Suprapubic skin (tissue), 3 donors: ENCODE results near the gene NFKB2.

Experiments
- CTCF ChIP-seq, 2 donors: fragments of 200-600 bp in 1 of 2; fragments of 450-650 bp in 1 of 2; sonication (generic) in 1 of 2; IDR thresholded peaks; one replicate each; pipeline ENCODE4 v1.5.1; 2016 to 2019; ENCODE audit warnings: antibody characterized with exemption in 2 of 2, mild to moderate bottlenecking in 1 of 2, moderate library complexity in 1 of 2
- EP300 ChIP-seq: sonication (generic); formaldehyde crosslinking; IDR thresholded peaks from one replicate; pipeline ENCODE4 v1.6.1; 2017; ENCODE audit warnings: antibody characterized with exemption
- POLR2A ChIP-seq, 2 donors: fragments of 450-650 bp; IDR thresholded peaks; one replicate each; pipeline ENCODE4 v1.6.1; 2017; ENCODE audit warnings: antibody characterized with exemption in 2 of 2, mild to moderate bottlenecking in 2 of 2, moderate library complexity in 2 of 2

DNA sequence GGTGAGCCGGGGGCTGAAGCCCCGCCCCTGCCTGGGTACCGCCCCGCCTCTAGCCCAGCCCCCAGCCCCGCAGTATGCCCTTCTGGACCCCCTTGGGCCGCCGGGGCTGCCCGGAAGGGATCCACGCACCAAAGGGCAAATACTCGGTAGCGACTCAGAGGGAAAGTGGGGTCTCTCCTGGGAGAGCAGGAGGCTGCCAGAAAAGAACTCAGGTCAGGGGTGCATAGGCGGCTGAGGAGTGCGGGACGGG is 25.9 kb downstream of the NFKB2 start:
- TF ChIP-seq POLR2A (IDR thresholded peaks at IDR 0.05) (no peak), CTCF (IDR thresholded peaks at IDR 0.05) (no peak), EP300 (no peak)
